ENCODE measurements around the gene ANKHD1.
A peak's percentile ranks its signal among the peaks of the same experiment; 100 is the strongest.

ANKHD1 gene

GRCh38 chr5:140362875-140363630 is 38.6 kb upstream of the ANKHD1 start:
- no peak overlapping the region for H3K27ac ChIP-seq

GRCh38 chr5:140363631-140364471 is 37.8 kb upstream of the ANKHD1 start:
- H3K36me3 ChIP-seq, result no peaks in the 10 kb centered on the region
- H3K4me3 ChIP-seq, result no peak overlapping the region
- H4K20me1 ChIP-seq, result no peaks in the 10 kb centered on the region
- no peaks in the 10 kb centered on the region for H3K9me3 ChIP-seq
- H3K4me1 ChIP-seq, result peaks cover 27% of the 10 kb centered on the region
- H3K4me2 ChIP-seq, result peak overlapping the region; percentile 67
- TF ChIP-seq Cebpa-rat (IDR thresholded peaks at IDR 0.05), result no peak
- H3K9ac ChIP-seq, result no peak overlapping the region
- H3K27ac ChIP-seq, result no peak overlapping the region; the same call in 1 of the 2 replicates
- H3K27me3 ChIP-seq, result no peaks in the 10 kb centered on the region

More at GRCh38 chr5:140362875-140363630, 38.6 kb upstream of the ANKHD1 start:
- Histone ChIP-seq H3K9me3 (no peaks in the 10 kb centered on the region), H3K27me3 (no peaks in the 10 kb centered on the region), H3K4me2 (peak overlapping the region; percentile 67), H4K20me1 (no peaks in the 10 kb centered on the region), H3K36me3 (no peaks in the 10 kb centered on the region), H3K9ac (no peak overlapping the region), H3K4me3 (no peak overlapping the region), H3K4me1 (peaks cover 33% of the 10 kb centered on the region)
- no peak for TF ChIP-seq Cebpa-rat (IDR thresholded peaks at IDR 0.05)

- Histone ChIP-seq H3K4me1 (peaks cover 27% of the 10 kb centered on the region), H3K27ac (no peak overlapping the region; the same call in 1 of the 2 replicates), H4K20me1 (no peaks in the 10 kb centered on the region), H3K36me3 (no peaks in the 10 kb centered on the region), H3K4me2 (peak overlapping the region; percentile 67), H3K27me3 (no peaks in the 10 kb centered on the region), H3K9me3 (no peaks in the 10 kb centered on the region), H3K4me3 (no peak overlapping the region), H3K9ac (no peak overlapping the region)
- TF ChIP-seq Cebpa-rat (IDR thresholded peaks at IDR 0.05), result no peak
Observed at GRCh38 chr5:140364472-140364765, 37.2 kb upstream of the ANKHD1 start.

GRCh38 chr5:140365282-140365681 is 36.4 kb upstream of the ANKHD1 start:
- H3K27ac ChIP-seq, result no peak overlapping the region
- H3K9me3 ChIP-seq, result no peaks in the 10 kb centered on the region
- H3K27me3 ChIP-seq, result no peaks in the 10 kb centered on the region
- no peak overlapping the region for H3K9ac ChIP-seq
- H3K4me3 ChIP-seq, result no peak overlapping the region
- no peak for TF ChIP-seq Cebpa-rat (IDR thresholded peaks at IDR 0.05)
- H3K36me3 ChIP-seq, result no peaks in the 10 kb centered on the region
- H4K20me1 ChIP-seq, result no peaks in the 10 kb centered on the region
- peaks cover 27% of the 10 kb centered on the region for H3K4me1 ChIP-seq
- peak overlapping the region; percentile 67 for H3K4me2 ChIP-seq

GRCh38 chr5:140365941-140366340 is 35.7 kb upstream of the ANKHD1 start:
- Histone ChIP-seq H3K4me3 (no peak overlapping the region), H3K4me1 (peaks cover 27% of the 10 kb centered on the region), H3K9me3 (no peaks in the 10 kb centered on the region), H3K27ac (no peak overlapping the region), H3K27me3 (no peaks in the 10 kb centered on the region), H3K36me3 (no peaks in the 10 kb centered on the region), H3K4me2 (no peak overlapping the region), H4K20me1 (no peaks in the 10 kb centered on the region), H3K9ac (no peak overlapping the region)
- TF ChIP-seq Cebpa-rat (IDR thresholded peaks at IDR 0.05), result no peak

DNA sequence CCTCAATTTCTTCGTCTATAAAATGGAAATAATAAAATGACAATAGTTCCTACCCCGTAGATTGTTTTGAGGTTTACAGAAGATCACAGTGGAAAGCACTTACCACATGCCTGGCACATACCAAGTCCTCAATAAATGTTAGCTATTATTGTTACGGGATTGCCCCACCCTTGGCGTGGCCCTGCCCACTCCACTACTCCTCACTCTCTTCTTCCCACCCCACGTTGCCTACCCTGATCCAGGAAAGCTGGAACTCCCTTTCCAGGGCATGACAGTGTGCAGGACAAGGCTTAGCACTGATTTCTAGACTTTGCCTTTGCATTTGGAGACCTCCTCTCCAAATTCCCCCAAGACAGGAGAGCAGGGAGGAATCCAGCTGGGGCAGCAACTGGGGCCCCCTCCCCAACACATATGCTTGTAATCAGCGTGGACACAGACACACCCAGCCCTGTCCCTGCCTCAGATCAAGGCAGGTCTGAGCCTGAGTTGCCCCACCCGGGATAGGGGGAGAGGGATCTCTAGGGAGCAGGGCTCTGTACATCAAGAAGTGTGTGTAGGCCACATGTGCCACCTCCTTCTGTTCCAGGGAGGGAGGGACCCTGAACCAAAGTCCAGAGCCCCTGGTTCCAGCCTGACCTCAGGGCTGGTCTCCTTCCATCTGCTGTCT is 34.9 kb upstream of the ANKHD1 start:
- TF ChIP-seq Cebpa-rat (IDR thresholded peaks at IDR 0.05), result no peak
- Histone ChIP-seq H3K4me2 (no peak overlapping the region), H3K4me1 (peaks cover 27% of the 10 kb centered on the region)

GRCh38 chr5:140367256-140368013 is 34.2 kb upstream of the ANKHD1 start:
- TF ChIP-seq Cebpa-rat (IDR thresholded peaks at IDR 0.05), result no peak
- peaks cover 27% of the 10 kb centered on the region for H3K4me1 ChIP-seq
- no peak overlapping the region for H3K4me3 ChIP-seq
- H3K27me3 ChIP-seq, result no peaks in the 10 kb centered on the region
- no peak overlapping the region for H3K27ac ChIP-seq
- H3K9ac ChIP-seq, result no peak overlapping the region
- no peaks in the 10 kb centered on the region for H4K20me1 ChIP-seq
- H3K9me3 ChIP-seq, result no peaks in the 10 kb centered on the region
- H3K36me3 ChIP-seq, result no peaks in the 10 kb centered on the region
- no peak overlapping the region for H3K4me2 ChIP-seq

More for the DNA sequence above, 34.9 kb upstream of the ANKHD1 start:
- Histone ChIP-seq H3K9me3 (no peaks in the 10 kb centered on the region), H3K27ac (no peak overlapping the region), H3K9ac (no peak overlapping the region), H3K4me3 (no peak overlapping the region), H4K20me1 (no peaks in the 10 kb centered on the region), H3K27me3 (no peaks in the 10 kb centered on the region), H3K36me3 (no peaks in the 10 kb centered on the region)

GRCh38 chr5:140371356-140372151 is 30.1 kb upstream of the ANKHD1 start:
- Histone ChIP-seq H3K4me1 (peaks cover 5% of the 10 kb centered on the region; the same call in 1 of the 2 replicates), H3K9me3 (no peaks in the 10 kb centered on the region), H3K27me3 (no peaks in the 10 kb centered on the region), H3K4me3 (no peak overlapping the region), H3K9ac (no peak overlapping the region), H3K36me3 (no peaks in the 10 kb centered on the region), H3K27ac (no peak overlapping the region), H3K4me2 (no peak overlapping the region), H4K20me1 (no peaks in the 10 kb centered on the region)
- no peak for TF ChIP-seq Cebpa-rat (IDR thresholded peaks at IDR 0.05)
